NCI-H526 (cell line): Measurements from ENCODE around the gene RPS6KA4.
"Not testable (repeated sequence)": the region's sequence is repeated elsewhere in the genome, so short reads cannot be mapped to it uniquely, and the experiment has no call there.

Experiments
- DNase-seq, 2 experiments: peaks; one replicate each; lab custom pipeline; 2025; lab: John Stamatoyannopoulos, UW

Gene RPS6KA4

DNA sequence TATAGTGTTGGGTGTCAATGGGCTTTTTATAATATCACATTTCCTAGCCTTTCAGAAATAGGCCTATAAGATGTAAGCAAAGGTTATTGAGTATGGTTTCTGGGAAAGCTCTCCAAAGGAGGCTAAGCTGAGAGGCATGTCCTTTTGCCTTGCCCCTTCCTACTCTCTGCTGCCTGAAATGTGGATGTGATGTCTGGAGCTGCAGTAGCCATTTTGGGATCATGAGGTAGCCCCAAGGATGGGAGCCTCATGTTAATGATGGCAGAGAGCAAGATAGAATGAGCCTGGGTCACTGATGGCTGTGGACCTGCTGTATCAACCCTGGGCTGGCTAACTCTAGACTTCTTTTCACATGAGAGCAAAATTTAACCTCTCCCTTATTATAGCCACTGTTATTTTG lies 29.0 kb downstream of the RPS6KA4 start:
- no peak for DNase-seq

- DNase-seq: no peak
Observed at GRCh38 chr11:64388894-64389293, 29.9 kb downstream of the RPS6KA4 start.

GRCh38 chr11:64389851-64390250 lies 30.9 kb downstream of the RPS6KA4 start:
- DNase-seq: no peak

DNA sequence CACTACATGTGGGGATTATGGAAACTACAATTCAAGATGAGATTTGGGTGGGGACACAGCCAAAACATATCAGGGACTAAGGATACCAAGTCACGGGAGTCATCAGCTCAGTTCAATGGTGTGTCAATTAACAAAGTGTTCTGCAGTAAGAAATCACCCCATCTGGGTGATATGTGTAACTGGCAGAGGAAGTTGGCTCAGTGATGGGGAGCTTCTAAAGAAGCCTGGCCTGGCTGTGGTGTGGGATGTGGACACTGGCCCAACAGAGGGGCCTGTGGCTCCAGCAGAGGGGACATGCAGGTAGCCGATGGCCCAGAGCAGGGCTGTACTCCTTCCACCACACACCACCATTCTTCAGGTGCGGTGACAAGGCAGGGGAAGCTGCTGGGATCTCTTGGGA lies 31.6 kb downstream of the RPS6KA4 start:
- no peak for DNase-seq

GRCh38 chr11:64391839-64392238 lies 32.9 kb downstream of the RPS6KA4 start:
- DNase-seq: no peak

DNA sequence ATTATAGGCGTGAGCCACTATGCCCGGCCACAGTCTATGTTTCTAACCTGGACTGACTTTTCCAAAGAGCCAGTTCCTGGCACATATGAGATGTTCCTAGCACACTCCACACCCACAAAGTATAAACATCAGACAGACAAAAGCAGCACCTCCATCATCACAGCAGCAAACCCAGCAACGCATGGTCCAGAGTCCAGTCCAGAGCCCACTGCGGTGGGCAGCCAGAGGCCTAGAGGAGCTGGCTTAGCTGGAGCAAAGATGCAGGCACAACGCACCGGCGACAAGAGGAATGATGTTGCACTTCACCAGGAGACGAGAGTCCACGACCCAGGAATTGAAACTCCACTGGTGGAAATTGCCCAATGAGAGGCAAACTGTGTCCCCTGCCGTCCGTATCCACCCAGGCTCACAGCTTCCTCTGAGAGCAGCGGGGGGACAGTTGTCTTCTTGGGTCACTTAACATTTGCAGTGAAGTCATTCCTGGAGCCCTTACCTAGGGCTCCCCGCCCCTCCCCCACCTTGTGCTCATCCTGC lies 36.6 kb downstream of the RPS6KA4 start:
- no peak for DNase-seq

GRCh38 chr11:64396079-64396591 lies 37.2 kb downstream of the RPS6KA4 start:
- no peak for DNase-seq

- DNase-seq: no peak
Observed at GRCh38 chr11:64400102-64400501, 41.1 kb downstream of the RPS6KA4 start.

DNA sequence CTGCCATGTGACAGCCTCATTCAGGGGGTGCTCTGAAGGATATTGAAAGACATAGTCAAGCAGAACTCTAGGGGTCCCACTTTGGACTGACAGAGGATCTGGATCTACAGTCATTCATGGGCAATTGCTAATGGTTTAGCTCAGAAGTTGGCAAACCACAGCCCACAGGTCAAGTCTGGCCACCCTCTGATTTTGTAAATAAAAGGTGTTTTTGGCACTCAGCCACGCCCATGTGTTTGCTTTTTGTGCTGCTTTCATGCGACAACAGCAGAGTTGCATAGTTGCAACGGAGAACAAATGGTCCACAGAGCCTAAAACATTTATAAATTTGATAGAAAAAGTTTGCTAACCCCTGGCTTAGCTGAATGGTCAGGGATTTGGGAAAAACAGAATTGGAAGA lies 41.7 kb downstream of the RPS6KA4 start:
- DNase-seq: no peak

DNA sequence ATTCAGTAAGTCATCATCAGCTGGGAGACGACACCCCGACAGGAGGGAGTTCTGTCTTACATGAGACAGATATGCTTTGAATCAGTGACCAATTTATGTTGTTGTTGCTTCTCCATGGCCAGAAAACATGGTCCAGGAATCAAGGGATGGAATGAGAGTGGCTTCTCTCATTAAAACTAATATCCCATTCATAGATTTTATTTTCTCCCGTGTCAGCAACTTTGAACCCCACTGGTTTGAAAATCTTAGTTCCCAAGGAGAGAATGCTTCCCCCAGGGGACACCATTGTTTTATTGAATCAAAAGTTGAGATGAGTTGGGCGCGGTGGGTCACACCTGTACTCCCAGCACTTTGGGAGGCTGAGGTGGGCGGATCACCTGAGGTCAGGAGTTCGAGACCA lies 42.8 kb downstream of the RPS6KA4 start:
- DNase-seq: no peak

GRCh38 chr11:64403106-64403505 lies 44.1 kb downstream of the RPS6KA4 start:
- no peak for DNase-seq

DNA sequence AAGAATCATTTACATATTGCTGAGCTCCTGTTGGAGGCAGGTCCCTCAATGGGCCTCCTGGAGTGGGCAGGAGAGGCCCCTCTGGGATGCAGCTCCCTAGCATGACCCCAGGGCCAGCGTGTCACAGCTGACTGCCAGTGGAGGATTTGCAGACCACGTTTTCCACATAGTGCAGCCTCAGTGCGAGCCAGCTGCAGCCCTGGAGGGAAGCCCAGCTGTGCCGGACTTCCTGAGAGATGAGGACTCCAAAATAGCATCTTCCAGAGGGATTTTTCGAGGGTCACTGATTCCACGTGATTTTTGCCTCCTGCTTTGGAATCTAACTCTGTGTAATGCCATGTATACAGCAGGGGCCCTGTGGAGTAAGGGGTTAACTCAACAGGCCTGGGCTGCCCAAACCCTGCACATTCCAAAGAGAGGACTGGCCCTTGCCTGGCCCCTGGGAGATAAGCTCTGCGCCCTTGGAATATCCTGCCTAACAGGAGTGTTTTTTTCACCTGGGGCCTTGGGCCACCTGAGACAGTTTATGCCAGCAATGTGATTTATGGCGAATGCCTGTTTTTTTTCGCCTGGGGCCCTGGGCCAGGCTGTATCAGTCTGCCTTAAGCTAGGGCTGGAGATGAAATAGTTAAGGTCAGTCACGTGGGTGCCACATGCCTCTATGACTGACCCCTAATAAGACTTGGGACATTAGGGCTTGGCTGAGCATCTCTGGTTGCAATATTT lies 47.4 kb downstream of the RPS6KA4 start:
- DNase-seq: no peak

DNA sequence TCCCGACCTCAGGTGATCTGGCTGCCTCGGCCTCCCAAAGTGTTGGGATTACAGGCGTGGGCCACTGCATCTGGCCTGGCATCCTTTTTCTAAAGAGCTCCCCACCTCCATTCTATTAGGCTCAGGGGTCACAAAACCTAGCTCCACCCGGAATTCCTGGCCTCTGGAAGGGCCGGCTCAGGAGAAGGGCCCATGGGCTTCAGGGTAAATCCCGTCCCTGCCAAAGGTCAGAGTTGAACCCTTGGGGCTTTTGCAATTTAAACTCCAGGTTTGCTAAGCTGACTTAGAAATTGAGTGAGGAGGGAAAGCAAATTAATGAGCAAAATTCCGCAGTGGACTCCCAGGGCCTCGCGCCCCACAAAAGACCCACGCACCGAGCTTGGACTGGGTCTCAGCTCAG lies 48.3 kb downstream of the RPS6KA4 start:
- DNase-seq: no peak

DNA sequence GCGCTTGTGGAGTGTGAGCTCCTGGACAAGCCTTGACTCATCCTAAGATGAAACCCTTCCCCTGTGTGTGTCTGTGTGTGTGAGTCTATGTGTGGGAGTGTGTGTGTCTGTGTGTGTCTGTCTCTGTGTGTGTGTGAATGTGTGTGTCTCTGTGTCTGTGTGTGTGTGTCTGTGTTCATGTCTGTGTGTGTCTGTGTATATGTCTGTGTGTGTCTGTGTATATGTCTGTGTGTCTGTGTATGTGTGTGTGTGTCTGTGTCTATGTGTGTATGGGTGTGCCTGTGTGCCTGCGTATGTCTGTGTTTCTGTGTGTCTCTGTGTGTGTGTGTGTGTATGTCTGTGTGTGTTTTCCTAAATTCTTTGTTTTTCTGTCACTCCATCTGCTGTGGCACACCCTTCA lies 48.7 kb downstream of the RPS6KA4 start:
- no peak for DNase-seq

DNA sequence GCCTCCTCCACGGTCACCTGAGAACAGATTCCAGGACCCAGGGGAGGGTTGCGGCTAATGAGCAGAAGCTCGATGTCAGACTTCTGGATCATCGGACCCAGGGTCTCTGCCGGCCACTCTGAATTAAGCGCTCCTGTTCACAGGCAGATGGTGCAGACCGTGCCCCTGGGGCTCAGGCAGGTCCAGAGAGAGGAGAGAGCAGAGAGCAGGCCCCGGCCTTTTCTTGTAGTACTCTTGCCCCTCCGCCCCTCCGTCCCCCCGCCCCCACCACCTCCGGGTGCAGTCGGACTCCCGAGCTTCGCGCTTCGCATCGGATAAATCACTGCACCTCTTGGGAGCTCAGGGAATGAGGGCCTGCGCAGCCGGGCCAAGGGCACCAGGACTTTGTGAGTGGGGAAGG lies 50.3 kb downstream of the RPS6KA4 start:
- no peak for DNase-seq

DNA sequence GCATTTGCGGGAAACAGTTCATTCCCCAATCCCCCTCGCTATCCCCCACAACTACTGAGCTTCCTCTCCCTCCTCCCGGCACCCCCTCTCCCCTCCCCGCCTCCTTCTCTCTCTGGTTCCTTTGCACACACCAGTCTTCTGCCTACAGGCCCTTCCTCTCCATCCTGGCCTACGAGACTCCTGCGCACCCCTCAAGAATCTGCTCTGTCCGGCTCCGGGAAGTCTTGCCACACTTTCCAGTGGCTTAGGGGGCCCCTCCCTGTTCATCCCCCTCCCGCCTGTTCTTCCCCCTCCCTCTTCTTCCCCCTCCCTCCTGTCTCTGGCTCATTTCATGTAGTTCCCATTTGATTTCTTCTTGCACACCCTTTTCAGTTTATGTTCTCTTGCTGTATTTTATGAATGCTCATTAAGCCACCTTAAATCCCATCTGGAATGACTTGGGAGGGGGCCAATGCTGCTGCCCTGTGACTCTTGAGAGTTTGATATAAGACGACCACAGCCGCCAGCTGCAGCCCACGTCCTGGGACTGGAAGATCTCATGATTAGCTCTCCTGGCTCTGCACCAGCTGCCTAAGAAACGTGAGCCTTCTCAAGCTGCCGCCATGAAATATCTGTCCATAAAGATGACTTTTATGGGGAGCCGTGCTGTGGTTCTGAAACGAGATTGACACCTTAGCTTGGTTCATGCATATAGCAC lies 50.9 kb downstream of the RPS6KA4 start:
- DNase-seq: no peak

GRCh38 chr11:64410404-64410734 lies 51.4 kb downstream of the RPS6KA4 start:
- DNase-seq: no peak

GRCh38 chr11:64413417-64413816 lies 54.5 kb downstream of the RPS6KA4 start:
- no peak for DNase-seq

DNA sequence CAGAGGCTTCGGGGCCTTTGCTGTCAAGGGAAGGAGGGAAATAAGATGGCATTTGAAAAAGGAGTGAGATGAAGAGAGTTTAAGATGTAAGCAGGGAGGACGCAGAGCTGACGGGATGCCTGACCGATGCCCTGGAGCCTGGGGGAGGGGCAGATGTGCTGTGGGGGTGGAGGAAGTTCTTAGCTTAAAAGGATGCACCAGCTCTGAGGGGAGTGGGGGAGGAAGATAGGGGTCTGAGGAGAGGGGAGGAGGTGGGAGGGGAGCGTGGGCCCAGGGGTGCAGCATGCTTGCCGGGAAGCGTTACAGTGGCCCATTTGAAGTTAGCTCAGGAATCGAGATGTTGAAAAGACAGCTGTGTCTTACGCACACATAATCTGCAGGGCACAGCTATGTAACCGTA lies 56.3 kb downstream of the RPS6KA4 start:
- no peak for DNase-seq

GRCh38 chr11:64415996-64416728 lies 57.2 kb downstream of the RPS6KA4 start:
- DNase-seq: no peak

- DNase-seq: not testable (repeated sequence)
Observed at GRCh38 chr11:64418233-64418632, 59.3 kb downstream of the RPS6KA4 start.

DNA sequence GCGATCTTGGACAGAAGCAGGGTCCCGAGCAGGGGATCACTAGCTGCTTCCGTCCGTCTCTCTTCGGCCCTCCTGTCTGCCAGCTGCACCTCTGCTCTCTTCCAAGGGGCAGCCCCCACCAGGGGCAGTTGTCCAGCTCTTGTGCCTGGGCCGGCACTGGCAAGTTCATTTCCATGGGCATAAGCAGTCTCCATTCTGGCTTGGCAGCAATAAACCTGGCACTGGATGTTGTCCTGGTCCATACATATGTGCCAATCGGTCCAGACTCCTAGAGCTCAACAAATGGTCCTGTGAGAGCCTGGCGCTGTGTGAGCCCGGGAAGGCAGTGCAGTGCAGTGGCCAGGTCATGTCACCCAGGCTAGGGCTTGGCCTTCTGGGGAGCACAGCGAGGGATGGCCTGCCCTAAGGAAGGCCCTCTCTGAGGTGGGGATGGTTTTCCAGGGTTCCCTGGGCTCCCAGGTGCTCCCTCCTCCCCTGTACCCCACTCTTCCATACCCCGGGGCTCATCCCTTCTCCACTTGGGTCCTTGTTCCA lies 60.4 kb downstream of the RPS6KA4 start:
- DNase-seq: no peak
